GM12873 (cell line): ENCODE data around the gene KCNAB1.

Experiments used
- CTCF ChIP-seq: IDR thresholded peaks from 2 replicates; pipeline ENCODE4 v1.5.1; 2012; ENCODE audit warnings: low read depth, mild to moderate bottlenecking, moderate library complexity, low read length, control low read depth; ENCODE audit not compliant: insufficient read depth; ENCODE audit errors: missing control alignments

KCNAB1 gene

GRCh38 chr3:156371701-156372100 is 251.3 kb downstream of the KCNAB1 start:
- TF ChIP-seq CTCF: no peak

GRCh38 chr3:156373095-156373494 is 252.7 kb downstream of the KCNAB1 start:
- TF ChIP-seq CTCF: no peak

- no peak for TF ChIP-seq CTCF
Measured at GRCh38 chr3:156373654-156374053, 253.3 kb downstream of the KCNAB1 start.

GRCh38 chr3:156376199-156376598 is 255.8 kb downstream of the KCNAB1 start:
- TF ChIP-seq CTCF: no peak

GRCh38 chr3:156377266-156377665 is 256.9 kb downstream of the KCNAB1 start:
- no peak for TF ChIP-seq CTCF

GRCh38 chr3:156377718-156378117 is 257.3 kb downstream of the KCNAB1 start:
- TF ChIP-seq CTCF: no peak

GRCh38 chr3:156378871-156379270 is 258.5 kb downstream of the KCNAB1 start:
- no peak for TF ChIP-seq CTCF
